SKM-1 (cell line): ENCODE data around the gene FPR1.

Experiments
- DNase-seq: peaks from one replicate; lab custom pipeline; 2025; ENCODE audit not compliant: unreplicated experiment; lab: John Stamatoyannopoulos, UW

The FPR1 gene

GRCh38 chr19:51751655-51752054 lies at the start of gene FPR1:
FPR1 (minus strand) TSS chr19:51751878; CDS start chr19:51746994, 4,884 bp downstream.
- peak; percentile 42 for DNase-seq

- no peak for DNase-seq
These were observed 49.0 kb upstream of the FPR1 start for GRCh38 chr19:51800473-51801244.

- no peak for DNase-seq
These were observed 48.2 kb upstream of the FPR1 start for GRCh38 chr19:51799774-51800472.

GRCh38 chr19:51799034-51799773 lies 47.5 kb upstream of the FPR1 start:
- no peak for DNase-seq

- no peak for DNase-seq
These were observed 46.4 kb upstream of the FPR1 start for GRCh38 chr19:51798062-51798461.

- no peak for DNase-seq
These were observed 45.8 kb upstream of the FPR1 start for GRCh38 chr19:51797480-51797879.

- no peak for DNase-seq
These were observed 44.6 kb upstream of the FPR1 start for GRCh38 chr19:51796195-51796679.

- no peak for DNase-seq
These were observed 43.3 kb upstream of the FPR1 start, which contains the start of gene FPR3 for GRCh38 chr19:51794885-51795490. FPR3 (plus strand) TSS chr19:51795157; CDS start chr19:51823749, 28,592 bp downstream.

- no peak for DNase-seq
These were observed 42.3 kb upstream of the FPR1 start for GRCh38 chr19:51793994-51794393.

- no peak for DNase-seq
These were observed 41.3 kb upstream of the FPR1 start for GRCh38 chr19:51792932-51793331.

- DNase-seq, result no peak
These were observed 37.5 kb upstream of the FPR1 start for GRCh38 chr19:51789061-51789795.

GRCh38 chr19:51788029-51788428 lies 36.4 kb upstream of the FPR1 start:
- DNase-seq, result no peak

GRCh38 chr19:51786646-51787494 lies 35.2 kb upstream of the FPR1 start:
- DNase-seq, result no peak

- peak; percentile 36 for DNase-seq
These were observed 33.4 kb upstream of the FPR1 start for GRCh38 chr19:51784922-51785690.

GRCh38 chr19:51784109-51784785 lies 32.6 kb upstream of the FPR1 start:
- DNase-seq, result no peak

- DNase-seq, result peak; percentile 64
These were observed 31.7 kb upstream of the FPR1 start for GRCh38 chr19:51783372-51783771.

GRCh38 chr19:51781999-51782398 lies 30.3 kb upstream of the FPR1 start:
- DNase-seq, result no peak

GRCh38 chr19:51780270-51780669 lies 28.6 kb upstream of the FPR1 start:
- DNase-seq, result no peak
